ENCODE measurements around the gene LYPD6B.

LYPD6B gene

DNA sequence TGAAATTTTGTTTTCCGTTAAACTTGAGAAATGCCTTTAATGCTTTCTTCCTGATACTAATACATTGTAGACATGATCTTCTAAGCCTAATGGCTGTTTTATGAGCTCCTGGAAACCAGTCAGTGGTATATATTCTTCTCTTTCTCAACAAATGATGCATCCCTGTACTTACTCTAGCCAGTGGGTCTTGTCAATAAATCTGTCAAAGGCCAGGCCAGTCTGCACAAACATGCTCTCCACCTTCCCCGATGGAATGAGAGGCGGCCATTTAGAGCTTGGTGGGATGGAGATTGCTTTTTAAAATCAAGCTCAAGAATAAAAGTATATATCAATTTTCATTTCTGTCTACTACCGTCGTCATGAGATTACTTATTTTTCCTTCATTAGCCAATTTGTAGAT is 140.1 kb downstream of the LYPD6B start:
- Histone ChIP-seq H3K36me3 (ENCODE audit: control insufficient read depth in 2 of 2, insufficient read depth in 2 of 2, low read length in 2 of 2) (no peaks in the 10 kb centered on the region), H3K27me3 (ENCODE audit: control insufficient read depth in 2 of 2, insufficient read depth in 2 of 2, low read length in 2 of 2) (no peaks in the 10 kb centered on the region), H3K4me1 (ENCODE audit: control insufficient read depth in 2 of 2, insufficient read depth in 2 of 2, low read length in 2 of 2) (no peaks in the 10 kb centered on the region), H3K4me3 (ENCODE audit: low read length in 2 of 2) (no peak overlapping the region), H3K27ac (ENCODE audit: low read depth in 2 of 2, low read length in 2 of 2) (no peak overlapping the region), H3K9me3 (ENCODE audit: control insufficient read depth in 2 of 2, low read length in 2 of 2) (no peaks in the 10 kb centered on the region), H3K9ac (ENCODE audit: low read depth in 1 of 2, low read length in 2 of 2) (no peak overlapping the region)

DNA sequence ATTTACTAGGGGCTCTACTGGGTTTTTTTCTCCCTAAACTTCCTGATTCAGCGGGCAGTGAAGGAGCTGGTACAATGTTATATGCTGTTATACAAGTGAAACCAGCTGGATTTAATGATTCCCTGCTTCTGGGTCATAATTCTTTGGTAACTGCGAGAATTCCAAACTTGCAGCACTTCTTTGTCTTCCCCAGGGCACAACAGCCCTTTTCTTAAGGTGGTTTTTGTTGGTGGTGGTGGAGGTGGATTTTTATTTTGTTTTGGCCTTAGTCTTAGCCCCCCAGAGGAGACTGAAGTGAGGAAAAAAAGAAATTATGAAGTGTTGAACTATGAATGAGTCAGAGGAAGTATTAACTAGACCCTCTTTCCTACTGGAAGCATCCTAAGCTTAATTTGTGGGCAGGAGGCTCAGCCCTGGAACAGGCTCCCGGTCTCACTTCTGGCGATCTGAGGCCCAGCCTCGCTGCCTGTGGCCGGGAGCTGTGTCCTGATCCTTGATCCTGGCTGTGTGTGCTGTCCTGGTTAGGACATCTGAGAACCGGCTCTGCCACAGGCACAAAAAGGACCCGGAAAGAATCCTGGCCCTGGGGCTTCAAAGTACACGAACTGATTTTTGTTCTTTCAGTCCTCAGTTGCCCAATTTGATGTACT is 141.9 kb downstream of the LYPD6B start:
- Histone ChIP-seq H3K4me1 (ENCODE audit: control insufficient read depth in 2 of 2, insufficient read depth in 2 of 2, low read length in 2 of 2) (no peaks in the 10 kb centered on the region), H3K27ac (ENCODE audit: low read depth in 2 of 2, low read length in 2 of 2) (no peak overlapping the region), H3K36me3 (ENCODE audit: control insufficient read depth in 2 of 2, insufficient read depth in 2 of 2, low read length in 2 of 2) (no peaks in the 10 kb centered on the region), H3K9me3 (ENCODE audit: control insufficient read depth in 2 of 2, low read length in 2 of 2) (no peaks in the 10 kb centered on the region), H3K4me3 (ENCODE audit: low read length in 2 of 2) (no peak overlapping the region), H3K27me3 (ENCODE audit: control insufficient read depth in 2 of 2, insufficient read depth in 2 of 2, low read length in 2 of 2) (no peaks in the 10 kb centered on the region), H3K9ac (ENCODE audit: low read depth in 1 of 2, low read length in 2 of 2) (no peak overlapping the region)

DNA sequence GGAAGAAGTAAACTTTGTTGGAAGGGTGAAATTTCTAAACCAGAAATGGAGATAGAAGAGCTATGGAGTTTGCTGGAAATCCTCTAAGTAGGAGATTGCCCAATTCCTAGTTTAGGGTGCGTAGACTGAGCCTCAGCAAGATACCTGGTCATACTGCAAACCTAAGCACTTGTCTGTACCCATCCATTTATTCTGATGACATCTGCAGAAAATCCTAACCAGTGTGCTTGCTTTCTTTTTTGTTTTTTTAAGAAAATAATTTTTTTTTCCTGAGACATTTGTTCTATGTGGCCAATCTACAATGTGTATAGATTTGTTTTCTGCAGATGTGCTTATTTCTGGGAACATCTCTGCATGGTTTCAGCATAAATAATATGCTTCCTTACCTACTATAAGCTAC is 144.7 kb downstream of the LYPD6B start:
- H3K27me3 ChIP-seq (ENCODE audit: control insufficient read depth in 2 of 2, insufficient read depth in 2 of 2, low read length in 2 of 2), result no peaks in the 10 kb centered on the region
- no peak overlapping the region for H3K27ac ChIP-seq (ENCODE audit: low read depth in 2 of 2, low read length in 2 of 2)
- H3K4me1 ChIP-seq (ENCODE audit: control insufficient read depth in 2 of 2, insufficient read depth in 2 of 2, low read length in 2 of 2), result no peaks in the 10 kb centered on the region
- H3K36me3 ChIP-seq (ENCODE audit: control insufficient read depth in 2 of 2, insufficient read depth in 2 of 2, low read length in 2 of 2), result no peaks in the 10 kb centered on the region
- H3K9ac ChIP-seq (ENCODE audit: low read depth in 1 of 2, low read length in 2 of 2), result no peak overlapping the region
- H3K4me3 ChIP-seq (ENCODE audit: low read length in 2 of 2), result no peak overlapping the region
- H3K9me3 ChIP-seq (ENCODE audit: control insufficient read depth in 2 of 2, low read length in 2 of 2), result no peaks in the 10 kb centered on the region

DNA sequence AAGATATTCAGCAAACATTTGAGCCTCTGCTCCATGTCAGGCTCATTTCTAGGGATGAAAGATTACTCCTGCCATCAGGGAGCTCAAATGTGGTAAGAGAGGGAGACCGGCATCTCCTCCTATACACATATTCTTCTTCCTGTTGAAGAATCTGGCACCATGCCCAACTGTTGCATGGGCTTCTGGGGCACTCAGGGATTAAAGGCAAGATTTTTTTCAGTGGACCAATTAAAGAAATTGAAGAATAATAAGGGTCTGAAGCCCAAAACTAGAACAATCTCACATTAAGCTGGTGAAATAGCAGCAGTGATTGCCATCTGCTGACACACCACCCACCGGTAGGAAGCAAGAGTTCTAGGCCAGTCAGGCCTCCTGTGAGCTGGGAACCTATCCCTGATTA is 146.5 kb downstream of the LYPD6B start:
- H3K36me3 ChIP-seq (ENCODE audit: control insufficient read depth in 2 of 2, insufficient read depth in 2 of 2, low read length in 2 of 2), result no peaks in the 10 kb centered on the region
- H3K27ac ChIP-seq (ENCODE audit: low read depth in 2 of 2, low read length in 2 of 2), result no peak overlapping the region
- no peak overlapping the region for H3K4me3 ChIP-seq (ENCODE audit: low read length in 2 of 2)

DNA sequence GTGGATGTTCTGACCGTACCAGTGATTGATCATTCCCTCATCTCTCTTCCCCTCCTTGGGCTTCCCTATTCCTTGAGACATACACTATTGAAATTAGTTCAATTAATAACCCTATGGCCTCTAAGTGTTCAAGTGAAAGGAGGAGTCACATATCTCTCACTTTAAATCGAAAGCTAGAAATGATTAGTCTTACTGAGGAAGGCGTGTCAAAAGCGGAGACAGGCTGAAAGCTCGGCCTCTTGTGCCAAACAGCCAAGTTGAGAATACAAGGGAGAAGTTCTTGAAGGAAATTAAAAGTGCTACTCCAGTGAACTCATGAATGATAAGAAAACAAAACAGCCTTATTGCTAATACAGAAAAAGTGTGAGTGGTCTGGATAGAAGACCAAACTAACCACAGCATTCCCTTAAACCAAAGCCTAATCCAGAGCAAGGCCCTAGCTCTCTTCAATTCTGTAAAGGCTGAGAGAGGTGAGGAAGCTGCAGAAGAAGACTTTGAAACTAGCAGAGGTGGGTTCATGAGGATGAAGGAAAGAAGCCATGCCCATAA is 147.5 kb downstream of the LYPD6B start:
- H3K4me3 ChIP-seq (ENCODE audit: low read length in 2 of 2), result no peak overlapping the region
- no peak overlapping the region for H3K9ac ChIP-seq (ENCODE audit: low read depth in 1 of 2, low read length in 2 of 2)
- no peaks in the 10 kb centered on the region for H3K36me3 ChIP-seq (ENCODE audit: control insufficient read depth in 2 of 2, insufficient read depth in 2 of 2, low read length in 2 of 2)
- no peaks in the 10 kb centered on the region for H3K4me1 ChIP-seq (ENCODE audit: control insufficient read depth in 2 of 2, insufficient read depth in 2 of 2, low read length in 2 of 2)
- H3K27me3 ChIP-seq (ENCODE audit: control insufficient read depth in 2 of 2, insufficient read depth in 2 of 2, low read length in 2 of 2), result no peaks in the 10 kb centered on the region
- no peaks in the 10 kb centered on the region for H3K9me3 ChIP-seq (ENCODE audit: control insufficient read depth in 2 of 2, low read length in 2 of 2)
- no peak overlapping the region for H3K27ac ChIP-seq (ENCODE audit: low read depth in 2 of 2, low read length in 2 of 2)

More for the DNA sequence above, 146.5 kb downstream of the LYPD6B start:
- Histone ChIP-seq H3K27me3 (ENCODE audit: control insufficient read depth in 2 of 2, insufficient read depth in 2 of 2, low read length in 2 of 2) (no peaks in the 10 kb centered on the region), H3K4me1 (ENCODE audit: control insufficient read depth in 2 of 2, insufficient read depth in 2 of 2, low read length in 2 of 2) (no peaks in the 10 kb centered on the region), H3K9me3 (ENCODE audit: control insufficient read depth in 2 of 2, low read length in 2 of 2) (no peaks in the 10 kb centered on the region), H3K9ac (ENCODE audit: low read depth in 1 of 2, low read length in 2 of 2) (no peak overlapping the region)

DNA sequence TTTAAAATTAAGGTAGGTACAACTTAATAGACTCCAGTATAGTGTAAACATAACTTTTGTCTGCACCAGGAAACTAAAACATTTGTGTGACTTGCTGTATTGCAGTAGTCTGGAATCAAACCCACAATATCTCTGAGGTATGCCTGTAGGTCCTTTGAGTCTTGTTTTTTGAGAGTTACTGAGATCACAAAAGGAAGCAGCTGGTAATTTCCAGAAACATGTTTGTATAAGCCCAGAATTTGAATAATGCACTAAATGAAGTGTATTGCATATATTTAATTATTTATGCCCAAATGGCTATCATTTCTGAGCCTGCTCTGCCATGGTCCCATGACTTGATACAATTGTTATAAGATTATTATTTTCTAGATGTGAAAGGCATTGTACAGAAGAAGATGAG is 148.6 kb downstream of the LYPD6B start:
- Histone ChIP-seq H3K9ac (ENCODE audit: low read depth in 1 of 2, low read length in 2 of 2) (no peak overlapping the region), H3K36me3 (ENCODE audit: control insufficient read depth in 2 of 2, insufficient read depth in 2 of 2, low read length in 2 of 2) (no peaks in the 10 kb centered on the region), H3K9me3 (ENCODE audit: control insufficient read depth in 2 of 2, low read length in 2 of 2) (no peaks in the 10 kb centered on the region), H3K27ac (ENCODE audit: low read depth in 2 of 2, low read length in 2 of 2) (no peak overlapping the region), H3K27me3 (ENCODE audit: control insufficient read depth in 2 of 2, insufficient read depth in 2 of 2, low read length in 2 of 2) (no peaks in the 10 kb centered on the region), H3K4me1 (ENCODE audit: control insufficient read depth in 2 of 2, insufficient read depth in 2 of 2, low read length in 2 of 2) (no peaks in the 10 kb centered on the region), H3K4me3 (ENCODE audit: low read length in 2 of 2) (no peak overlapping the region)

DNA sequence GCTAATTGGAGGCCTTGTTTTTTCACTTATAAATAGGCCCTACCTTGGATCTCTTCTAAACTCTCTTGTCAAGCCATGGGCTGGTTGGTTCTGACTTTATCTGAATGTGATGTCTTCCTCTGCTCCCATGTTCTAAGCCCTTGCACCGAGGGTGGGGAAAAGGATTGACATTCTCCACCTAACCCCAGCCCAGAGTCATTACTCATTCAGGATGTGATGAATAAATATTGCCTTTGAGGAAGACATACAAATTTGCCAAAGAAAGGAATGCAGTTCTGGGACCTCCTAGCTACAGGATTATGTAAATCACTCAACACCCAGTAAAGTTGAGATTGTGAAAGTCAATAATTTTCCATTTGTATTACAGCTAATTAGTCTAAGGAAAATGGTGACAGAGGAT is 149.8 kb downstream of the LYPD6B start:
- Histone ChIP-seq H3K4me3 (ENCODE audit: low read length in 2 of 2) (no peak overlapping the region), H3K9ac (ENCODE audit: low read depth in 1 of 2, low read length in 2 of 2) (no peak overlapping the region), H3K9me3 (ENCODE audit: control insufficient read depth in 2 of 2, low read length in 2 of 2) (no peaks in the 10 kb centered on the region), H3K36me3 (ENCODE audit: control insufficient read depth in 2 of 2, insufficient read depth in 2 of 2, low read length in 2 of 2) (no peaks in the 10 kb centered on the region), H3K27me3 (ENCODE audit: control insufficient read depth in 2 of 2, insufficient read depth in 2 of 2, low read length in 2 of 2) (no peaks in the 10 kb centered on the region), H3K27ac (ENCODE audit: low read depth in 2 of 2, low read length in 2 of 2) (no peak overlapping the region), H3K4me1 (ENCODE audit: control insufficient read depth in 2 of 2, insufficient read depth in 2 of 2, low read length in 2 of 2) (no peaks in the 10 kb centered on the region)

DNA sequence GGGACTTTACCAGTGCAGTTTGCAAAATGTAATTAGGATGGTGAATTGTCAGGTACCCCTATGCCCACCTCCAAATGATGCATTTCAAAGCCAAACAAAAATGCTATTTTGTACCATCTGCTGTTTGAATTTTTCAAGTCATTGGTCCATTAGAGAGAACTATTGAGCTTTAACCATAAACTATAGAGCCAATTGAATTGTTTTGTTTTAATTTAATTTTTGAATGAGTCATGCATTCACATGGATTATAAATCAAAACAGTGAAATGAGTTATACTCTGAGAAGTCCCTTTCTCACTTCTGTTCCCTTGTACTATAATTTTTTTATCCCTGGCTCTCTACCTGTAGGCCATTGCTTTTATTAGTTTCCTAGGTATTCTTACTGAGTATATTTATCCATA is 151.3 kb downstream of the LYPD6B start:
- Histone ChIP-seq H3K9me3 (ENCODE audit: control insufficient read depth in 2 of 2, low read length in 2 of 2) (no peaks in the 10 kb centered on the region), H3K9ac (ENCODE audit: low read depth in 1 of 2, low read length in 2 of 2) (no peak overlapping the region), H3K27me3 (ENCODE audit: control insufficient read depth in 2 of 2, insufficient read depth in 2 of 2, low read length in 2 of 2) (no peaks in the 10 kb centered on the region), H3K4me3 (ENCODE audit: low read length in 2 of 2) (no peak overlapping the region), H3K27ac (ENCODE audit: low read depth in 2 of 2, low read length in 2 of 2) (no peak overlapping the region), H3K36me3 (ENCODE audit: control insufficient read depth in 2 of 2, insufficient read depth in 2 of 2, low read length in 2 of 2) (no peaks in the 10 kb centered on the region), H3K4me1 (ENCODE audit: control insufficient read depth in 2 of 2, insufficient read depth in 2 of 2, low read length in 2 of 2) (no peaks in the 10 kb centered on the region)

DNA sequence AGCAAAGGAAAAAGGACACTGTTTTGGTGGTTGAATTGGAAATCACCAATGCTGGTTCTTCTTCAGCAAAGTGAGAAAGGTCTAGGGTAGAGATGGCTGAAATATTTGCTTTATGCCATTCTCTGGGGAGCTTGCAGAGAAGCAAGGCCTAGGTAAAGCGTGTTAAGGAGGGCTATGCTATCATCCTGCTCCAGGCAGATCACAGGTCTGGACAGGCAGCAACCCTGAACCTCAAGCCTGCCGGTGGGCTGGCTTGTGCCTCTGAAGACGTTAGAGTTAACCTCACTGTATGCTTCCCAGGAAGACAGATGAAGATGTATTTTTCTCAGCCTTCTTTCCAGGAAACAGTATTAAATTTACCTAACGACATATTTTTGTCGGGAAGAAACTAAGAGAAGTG is 153.4 kb downstream of the LYPD6B start:
- no peaks in the 10 kb centered on the region for H3K4me1 ChIP-seq (ENCODE audit: control insufficient read depth in 2 of 2, insufficient read depth in 2 of 2, low read length in 2 of 2)
- H3K4me3 ChIP-seq (ENCODE audit: low read length in 2 of 2), result no peak overlapping the region
- H3K9ac ChIP-seq (ENCODE audit: low read depth in 1 of 2, low read length in 2 of 2), result no peak overlapping the region
- no peaks in the 10 kb centered on the region for H3K9me3 ChIP-seq (ENCODE audit: control insufficient read depth in 2 of 2, low read length in 2 of 2)
- no peaks in the 10 kb centered on the region for H3K36me3 ChIP-seq (ENCODE audit: control insufficient read depth in 2 of 2, insufficient read depth in 2 of 2, low read length in 2 of 2)
- H3K27ac ChIP-seq (ENCODE audit: low read depth in 2 of 2, low read length in 2 of 2), result no peak overlapping the region
- H3K27me3 ChIP-seq (ENCODE audit: control insufficient read depth in 2 of 2, insufficient read depth in 2 of 2, low read length in 2 of 2), result no peaks in the 10 kb centered on the region

DNA sequence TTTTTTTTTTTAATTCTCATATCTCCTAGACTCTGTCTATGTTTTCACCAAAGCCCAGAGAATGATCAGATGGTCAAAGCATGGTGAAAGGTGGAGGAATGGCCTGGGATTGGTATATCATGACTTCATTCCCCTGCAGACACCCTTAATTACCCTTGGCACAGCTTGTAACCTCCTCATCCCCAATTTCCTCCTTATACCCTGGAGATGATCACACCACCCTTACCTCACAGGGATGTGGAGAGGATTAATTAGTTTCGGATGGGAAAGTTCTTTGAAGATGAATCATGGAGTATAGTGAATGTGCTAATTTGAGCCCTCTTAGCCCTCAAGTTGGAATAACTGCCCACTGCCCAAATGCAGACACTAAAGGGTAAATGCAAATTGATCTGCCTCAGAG is 153.9 kb downstream of the LYPD6B start:
- Histone ChIP-seq H3K4me3 (ENCODE audit: low read length in 2 of 2) (no peak overlapping the region), H3K27me3 (ENCODE audit: control insufficient read depth in 2 of 2, insufficient read depth in 2 of 2, low read length in 2 of 2) (no peaks in the 10 kb centered on the region), H3K4me1 (ENCODE audit: control insufficient read depth in 2 of 2, insufficient read depth in 2 of 2, low read length in 2 of 2) (no peaks in the 10 kb centered on the region), H3K36me3 (ENCODE audit: control insufficient read depth in 2 of 2, insufficient read depth in 2 of 2, low read length in 2 of 2) (no peaks in the 10 kb centered on the region), H3K27ac (ENCODE audit: low read depth in 2 of 2, low read length in 2 of 2) (no peak overlapping the region), H3K9ac (ENCODE audit: low read depth in 1 of 2, low read length in 2 of 2) (no peak overlapping the region), H3K9me3 (ENCODE audit: control insufficient read depth in 2 of 2, low read length in 2 of 2) (no peaks in the 10 kb centered on the region)

Data from mucosa of rectum (tissue), 2 donors.